GOT3 (cell line): ENCODE data around the gene SIMC1.

ENCODE experiments used
- DNase-seq: peaks from one replicate; lab custom pipeline; 2025; ENCODE audit warnings: mixed read lengths; lab: John Stamatoyannopoulos, UW

The SIMC1 gene

DNA sequence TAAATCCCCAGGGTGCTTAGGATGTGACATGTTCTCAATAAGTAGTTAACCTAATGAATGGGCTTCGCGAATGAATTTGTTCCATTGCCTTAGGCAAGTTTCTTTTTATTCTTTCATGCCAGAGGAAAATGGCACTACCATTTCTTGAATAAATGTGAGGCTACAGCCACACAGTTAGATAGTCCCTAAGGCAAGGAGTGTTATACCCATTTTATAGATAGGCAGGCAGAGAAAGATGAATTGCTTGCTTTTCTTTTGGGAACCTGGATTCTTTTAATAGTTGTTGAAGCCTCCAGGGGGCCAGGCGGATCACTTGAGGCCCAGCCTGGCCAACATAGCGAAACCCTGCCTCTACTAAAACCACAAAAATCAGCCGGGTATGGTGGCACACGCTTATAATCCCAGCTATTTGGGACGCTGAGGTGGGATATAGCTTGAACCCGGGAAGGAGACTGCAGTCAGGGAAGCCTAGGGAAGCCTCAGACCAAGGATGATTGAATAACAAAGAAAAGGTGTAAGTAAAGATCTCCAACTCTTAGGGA lies 149.2 kb downstream of the SIMC1 start:
- DNase-seq, result no peak

DNA sequence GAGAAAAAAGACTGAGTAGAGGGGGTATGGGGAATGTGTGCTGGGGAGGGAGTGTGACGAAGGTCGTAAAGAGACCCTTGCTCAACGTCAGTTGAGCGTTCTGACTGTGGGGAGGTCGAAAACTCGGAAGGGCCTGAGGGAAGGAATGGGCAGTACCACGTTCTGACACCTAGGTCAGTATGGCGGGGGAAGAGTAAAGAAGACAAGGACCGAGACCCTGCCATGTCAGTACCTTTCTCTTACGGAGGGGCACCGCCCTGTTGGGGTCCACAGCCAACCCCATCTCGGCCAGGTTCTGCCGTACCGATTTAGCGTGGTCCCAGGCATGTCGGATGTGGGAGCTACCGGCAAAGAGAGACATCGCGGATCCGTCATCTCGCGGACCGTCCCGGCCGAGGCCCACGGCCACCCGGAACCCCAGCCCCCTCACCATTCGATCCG lies 149.8 kb downstream of the SIMC1 start:
- DNase-seq, result no peak

DNA sequence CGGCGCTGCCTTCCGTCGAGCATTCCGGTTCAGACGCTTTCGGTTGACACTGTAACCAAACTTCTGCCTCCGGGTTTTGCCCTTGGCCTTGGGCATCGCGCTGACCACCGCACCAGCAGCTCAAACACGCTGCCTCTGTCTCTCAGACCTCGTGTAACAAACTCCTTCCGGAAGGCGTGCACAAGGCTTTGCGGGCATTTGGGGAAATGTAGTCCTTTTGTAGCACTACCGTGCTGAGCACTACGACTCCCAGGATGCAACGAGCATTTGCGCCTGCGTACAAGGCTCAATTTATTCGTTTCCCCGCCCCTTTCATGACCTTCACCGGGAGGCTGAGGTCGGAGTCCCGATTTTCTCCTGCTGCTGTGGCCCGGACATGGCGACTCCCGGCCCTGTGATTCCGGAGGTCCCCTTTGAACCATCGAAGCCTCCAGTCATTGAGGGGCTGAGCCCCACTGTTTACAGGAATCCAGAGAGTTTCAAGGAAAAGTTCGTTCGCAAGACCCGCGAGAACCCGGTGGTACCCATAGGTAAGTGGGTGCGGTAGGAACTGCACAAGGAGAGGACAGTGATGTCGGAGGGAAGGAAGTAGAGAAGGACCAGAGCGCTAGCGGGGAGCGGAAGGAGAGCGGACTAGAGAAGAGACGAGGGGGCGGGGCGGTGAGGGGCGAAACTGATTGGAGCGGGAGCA lies 150.4 kb downstream of the SIMC1 start, which contains the start of the genes HIGD2A and NOP16:
Gene HIGD2A, plus strand, starts transcription at position 308 of the 691 bp plus-strand sequence. Its CDS starts 69 bp downstream, at position 377.
Gene NOP16, minus strand, starts transcription at position 155 of the 691 bp plus-strand sequence. Its CDS starts 59 bp downstream, at position 96.
- peak; percentile 98 for DNase-seq

DNA sequence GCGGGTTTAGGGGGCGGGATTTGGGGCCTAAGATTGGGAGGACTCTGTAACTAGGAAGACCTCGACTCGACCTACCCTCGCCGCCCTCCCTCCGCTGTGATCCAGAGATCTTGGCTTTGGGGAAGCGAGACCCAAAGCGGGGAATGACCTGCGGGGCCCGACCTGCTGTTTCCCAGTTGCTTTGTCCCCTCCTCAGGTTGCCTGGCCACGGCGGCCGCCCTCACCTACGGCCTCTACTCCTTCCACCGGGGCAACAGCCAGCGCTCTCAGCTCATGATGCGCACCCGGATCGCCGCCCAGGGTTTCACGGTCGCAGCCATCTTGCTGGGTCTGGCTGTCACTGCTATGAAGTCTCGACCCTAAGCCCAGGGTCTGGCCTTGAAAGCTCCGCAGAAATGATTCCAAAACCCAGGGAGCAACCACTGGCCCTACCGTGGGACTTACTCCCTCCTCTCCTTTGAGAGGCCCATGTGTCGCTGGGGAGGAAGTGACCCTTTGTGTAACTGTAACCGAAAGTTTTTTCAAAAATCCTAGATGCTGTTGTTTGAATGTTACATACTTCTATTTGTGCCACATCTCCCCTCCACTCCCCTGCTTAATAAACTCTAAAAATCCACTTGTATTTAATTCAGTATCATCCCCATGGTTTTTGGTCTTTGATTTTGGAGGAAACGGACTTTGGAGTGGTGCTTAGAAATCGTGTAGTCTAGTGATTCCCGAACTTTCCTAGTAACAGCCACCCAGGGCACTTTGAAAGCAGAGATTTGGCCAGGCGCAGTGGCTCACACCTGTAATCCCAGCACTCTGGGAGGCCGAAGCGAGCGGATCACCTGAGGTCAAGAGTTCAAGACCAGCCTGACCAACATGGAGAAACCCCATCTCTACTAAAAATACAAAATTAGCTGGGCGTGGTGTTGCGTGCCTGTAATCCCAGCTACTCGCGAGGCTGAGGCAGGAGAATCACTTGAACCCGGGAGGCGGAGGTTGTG lies 151.2 kb downstream of the SIMC1 start:
- DNase-seq, result no peak

DNA sequence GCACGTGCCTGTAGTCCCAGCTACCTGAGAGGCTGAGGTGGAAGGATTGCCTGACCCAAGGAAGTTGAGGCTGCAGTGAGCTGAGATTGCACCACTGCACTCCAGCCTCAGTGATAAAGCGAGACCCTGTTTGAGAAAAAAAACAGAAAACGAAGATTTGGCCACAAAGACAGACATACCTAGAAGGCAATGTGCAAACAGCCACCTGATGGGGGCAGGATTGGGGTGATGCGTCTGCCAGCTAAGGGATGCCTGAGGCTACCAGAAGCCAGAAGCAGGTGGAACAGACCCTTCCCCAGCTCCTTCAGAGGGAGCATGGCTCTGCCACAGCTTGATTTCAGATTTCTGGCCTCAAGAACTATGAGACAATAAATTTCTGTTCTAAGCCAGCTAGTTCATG lies 153.3 kb downstream of the SIMC1 start:
- DNase-seq, result no peak

DNA sequence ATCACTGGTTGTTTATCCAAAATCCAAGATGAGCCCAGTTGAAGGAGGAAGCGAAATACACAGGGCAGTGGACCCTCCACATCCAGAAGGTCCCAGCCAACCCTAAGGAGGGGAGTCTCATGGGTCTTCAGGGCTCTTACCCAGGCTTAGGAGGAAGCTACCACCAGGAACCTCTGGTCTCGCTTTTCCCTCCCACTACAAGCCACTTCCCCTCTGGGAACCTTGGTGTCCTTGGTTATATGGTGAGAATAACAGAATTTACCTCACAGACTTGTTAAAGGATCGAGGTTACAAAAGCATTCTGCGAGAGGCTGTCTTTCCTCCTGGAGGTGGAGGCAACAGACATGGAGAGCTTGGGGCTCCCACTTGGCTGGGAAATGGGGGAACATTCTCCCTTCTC lies 153.8 kb downstream of the SIMC1 start:
- DNase-seq, result no peak

DNA sequence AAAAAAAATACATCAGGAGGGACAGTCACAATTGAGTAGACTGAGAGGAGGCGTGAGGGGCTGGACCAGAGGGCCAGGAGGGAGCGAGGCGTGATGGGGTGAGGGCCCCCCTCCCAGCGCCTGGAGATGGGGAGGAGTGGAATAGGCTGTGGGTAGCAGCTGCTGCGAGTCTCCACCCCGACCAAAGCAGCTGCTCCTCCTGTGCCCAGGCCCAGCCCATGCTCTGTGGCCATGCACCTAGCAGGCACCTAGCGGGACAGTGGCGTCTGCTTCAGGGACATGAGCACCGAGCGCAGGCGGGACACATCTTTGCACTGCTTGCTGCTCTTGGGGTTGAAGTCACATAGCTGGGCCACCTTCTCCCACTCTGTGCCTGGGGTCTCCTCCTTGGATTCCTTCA lies 154.3 kb downstream of the SIMC1 start:
- DNase-seq, result no peak

DNA sequence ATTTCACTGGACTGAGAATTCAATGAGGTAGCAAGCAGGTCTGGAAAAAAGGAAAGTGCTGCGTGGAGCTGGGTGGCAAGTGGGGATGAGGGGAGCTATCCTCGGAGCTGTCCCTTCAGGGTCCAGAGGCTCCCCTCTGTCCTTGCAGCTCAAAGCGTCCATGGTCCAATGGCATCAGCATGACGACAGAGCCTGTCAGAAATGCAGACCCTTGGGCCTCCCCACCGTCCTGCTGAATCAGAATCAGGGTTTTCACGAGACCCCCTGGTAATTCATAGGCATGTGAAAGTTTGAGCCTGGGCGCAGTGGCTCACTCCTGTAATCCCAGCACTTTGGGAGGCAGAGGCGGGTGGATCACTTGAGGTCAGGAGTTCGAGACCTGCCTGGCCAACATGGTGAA lies 155.9 kb downstream of the SIMC1 start:
- DNase-seq, result no peak

DNA sequence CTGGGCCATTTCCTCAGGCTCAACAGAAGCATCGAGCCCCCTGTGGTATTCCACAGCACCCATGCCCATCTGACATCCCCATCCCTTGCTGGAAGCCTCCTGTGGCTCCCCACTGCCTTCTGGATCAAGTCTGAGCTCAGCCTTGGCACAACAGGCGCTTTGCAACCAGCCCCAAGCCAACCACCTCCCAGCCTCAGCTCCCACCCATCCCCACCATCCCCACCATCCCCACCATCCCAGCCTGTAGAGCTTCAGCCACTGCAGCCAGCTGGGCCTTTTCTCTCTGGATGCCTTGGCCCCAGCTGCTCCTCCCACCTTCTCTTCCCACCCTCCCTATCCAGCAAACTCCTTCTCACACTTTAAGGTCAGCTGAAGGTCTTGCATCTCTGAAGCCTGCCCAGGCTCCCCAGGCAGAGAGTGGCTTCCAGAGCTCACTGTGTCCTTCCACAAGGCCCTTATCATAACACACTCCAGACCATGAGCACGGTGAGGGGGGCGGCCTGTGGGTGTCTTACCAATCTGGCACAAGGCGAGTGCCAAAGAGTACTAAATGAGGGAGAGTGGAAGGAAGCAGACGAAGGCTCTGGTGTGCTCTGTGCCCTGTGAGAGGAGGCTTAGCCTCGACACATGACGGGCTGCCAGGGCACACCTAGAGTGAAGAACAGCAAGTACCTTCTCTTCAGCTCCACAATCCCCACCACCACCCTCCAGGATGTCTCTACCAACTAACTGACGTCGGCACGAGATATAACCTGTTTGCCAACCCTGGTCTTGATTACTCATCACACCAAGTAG lies 156.9 kb downstream of the SIMC1 start:
- no peak for DNase-seq
